ENCODE data around the gene PHLDA2. TPM values are rescaled to one million over a fixed set of nuclear protein-coding genes. Genes with fewer than 3 reads are reported as not detected.
A peak's percentile ranks its signal among the peaks of the same experiment; 100 is the strongest.
"Not testable (repeated sequence)": the region's sequence is repeated elsewhere in the genome, so short reads cannot be mapped to it uniquely, and the experiment has no call there.

Gene PHLDA2
- total RNA-seq, 1 donor from 2014 or later, result 15.5 TPM

GRCh38 chr11:2940921-2941821 lies 12.0 kb upstream of the PHLDA2 start:
- TF ChIP-seq CTCF (IDR thresholded peaks at IDR 0.05), result no peak
- Histone ChIP-seq H3K27ac (no peak overlapping the region), H3K27me3 (no peaks in the 10 kb centered on the region), H3K9me3 (no peaks in the 10 kb centered on the region), H3K4me3 (no peak overlapping the region), H3K4me1 (peaks cover 22% of the 10 kb centered on the region), H3K36me3 (peaks cover 6% of the 10 kb centered on the region)
- intact Hi-C loops (cut with DNase I), result no loop called here
- peak; percentile 64 for DNase-seq
- peak; percentile 1 for ATAC-seq

- no peak for TF ChIP-seq CTCF (IDR thresholded peaks at IDR 0.05)
- H3K9me3 ChIP-seq, result no peaks in the 10 kb centered on the region
- intact Hi-C loops (cut with DNase I), result no loop called here
- peak overlapping the region; percentile 25 for H3K27ac ChIP-seq
- H3K4me3 ChIP-seq, result no peak overlapping the region
- peaks cover 6% of the 10 kb centered on the region for H3K36me3 ChIP-seq
- ATAC-seq, result peak; percentile 62
- H3K27me3 ChIP-seq, result no peaks in the 10 kb centered on the region
- DNase-seq, result peak; percentile 77
- H3K4me1 ChIP-seq, result peaks cover 15% of the 10 kb centered on the region
Observed at GRCh38 chr11:2940147-2940920, 11.1 kb upstream of the PHLDA2 start.

GRCh38 chr11:2938458-2939418 lies 9.5 kb upstream of the PHLDA2 start:
- H3K36me3 ChIP-seq, H3K4me3 ChIP-seq, ATAC-seq: not testable (repeated sequence)

GRCh38 chr11:2937641-2938457 lies 8.6 kb upstream of the PHLDA2 start:
- H3K27ac ChIP-seq; intact Hi-C loops (cut with DNase I); H3K9me3 ChIP-seq; ATAC-seq; H3K4me1 ChIP-seq; H3K36me3 ChIP-seq; H3K4me3 ChIP-seq; DNase-seq; H3K27me3 ChIP-seq: not testable (repeated sequence)

More at GRCh38 chr11:2938458-2939418, 9.5 kb upstream of the PHLDA2 start:
- H3K27me3 ChIP-seq; H3K27ac ChIP-seq; H3K4me1 ChIP-seq; intact Hi-C loops (cut with DNase I); H3K9me3 ChIP-seq: not testable (repeated sequence)
- DNase-seq, result peak; percentile 46

- TF ChIP-seq CTCF (IDR thresholded peaks at IDR 0.05), result no peak
- no peak overlapping the region for H3K27ac ChIP-seq
- DNase-seq, result peak; percentile 45
- no peak overlapping the region for H3K4me3 ChIP-seq
- no peaks in the 10 kb centered on the region for H3K36me3 ChIP-seq
- peaks cover 7% of the 10 kb centered on the region for H3K4me1 ChIP-seq
- intact Hi-C loops (cut with DNase I), result no loop called here
- no peaks in the 10 kb centered on the region for H3K9me3 ChIP-seq
- no peak for ATAC-seq
- H3K27me3 ChIP-seq, result no peaks in the 10 kb centered on the region
Observed at GRCh38 chr11:2934611-2935239, 5.5 kb upstream of the PHLDA2 start.

All from upper lobe of right lung (tissue), 1 donor.